GM10266 (cell line): Measurements from ENCODE around the gene CCDC9B.

Experiments used
- DNase-seq: peaks from one replicate; pipeline ENCODE4 v3.0.0; 2012; ENCODE audit errors: extremely low spot score
- CTCF ChIP-seq: IDR thresholded peaks from 2 replicates; pipeline ENCODE4 v1.5.1; 2012; ENCODE audit warnings: mild to moderate bottlenecking, low read depth; ENCODE audit not compliant: control insufficient read depth, insufficient read depth; ENCODE audit errors: missing control alignments

Gene CCDC9B

GRCh38 chr15:40332113-40332781 lies 8.5 kb downstream of the CCDC9B start:
- TF ChIP-seq CTCF, result no peak
- no peak for DNase-seq

- DNase-seq, result no peak
- TF ChIP-seq CTCF, result no peak
These were observed 9.1 kb downstream of the CCDC9B start for GRCh38 chr15:40331637-40332036.

- no peak for TF ChIP-seq CTCF
- DNase-seq, result no peak
These were observed 9.7 kb downstream of the CCDC9B start for GRCh38 chr15:40331026-40331425.

- no peak for DNase-seq
These were observed 10.3 kb downstream of the CCDC9B start for GRCh38 chr15:40330368-40330836.

GRCh38 chr15:40329804-40330203 lies 10.9 kb downstream of the CCDC9B start:
- TF ChIP-seq CTCF, result no peak
- no peak for DNase-seq

More at GRCh38 chr15:40330368-40330836, 10.3 kb downstream of the CCDC9B start:
- no peak for TF ChIP-seq CTCF

GRCh38 chr15:40328751-40329150 lies 12.0 kb downstream of the CCDC9B start:
- DNase-seq, result no peak
- no peak for TF ChIP-seq CTCF

- TF ChIP-seq CTCF, result no peak
These were observed 12.6 kb downstream of the CCDC9B start for GRCh38 chr15:40328176-40328575.

More at GRCh38 chr15:40328176-40328575, 12.6 kb downstream of the CCDC9B start:
- DNase-seq, result no peak
